BJ (cell line): ENCODE data around the gene AFG1L. TPM values are rescaled to one million over a fixed set of nuclear protein-coding genes. Genes with fewer than 3 reads are reported as not detected.

Experiments
- CTCF ChIA-PET: fragments of 350-600 bp; formaldehyde crosslinking; extraction: SDS; loops from one replicate; lab custom pipeline; 2021; ENCODE audit warnings: antibody characterized with exemption, inconsistent platforms; lab: Yijun Ruan, JAX
- POLR2A ChIA-PET: fragments of 300-600 bp; sonication (Branson Sonifier 250); formaldehyde crosslinking; extraction: SDS; loops from one replicate; lab custom pipeline; 2021; ENCODE audit warnings: antibody characterized with exemption; lab: Charles Lee
- DNase-seq: peaks from one replicate; pipeline ENCODE4 v3.0.0-alpha.2; 2011; ENCODE audit warnings: low read depth
- H3K27me3 ChIP-seq: 2 replicates; pipeline ENCODE4 v1.6.0; 2011; ENCODE audit warnings: low read length; ENCODE audit not compliant: control insufficient read depth, insufficient read depth
- H3K36me3 ChIP-seq: 2 replicates; pipeline ENCODE4 v1.5.1; 2011; ENCODE audit warnings: low read length; ENCODE audit not compliant: control insufficient read depth, insufficient read depth
- H3K4me3 ChIP-seq: 2 replicates; pipeline ENCODE4 v1.5.1; 2011; ENCODE audit warnings: low read depth, mild to moderate bottlenecking, control low read depth, low read length
- CTCF ChIP-seq: IDR thresholded peaks from 2 replicates; pipeline ENCODE4 v1.5.1; 2011; ENCODE audit warnings: low read depth, mild to moderate bottlenecking, control low read depth, inconsistent platforms, low read length, moderate library complexity; ENCODE audit not compliant: insufficient read depth
- polyA plus RNA-seq: library from polyadenylated mRNA; depleted of rRNA; stranded (reverse); fragments of >200 nt; gene quantifications from 2 replicates; pipeline ENCODE4 v1.2.3, GENCODE V29; 2011

Gene AFG1L
- polyA plus RNA-seq, 1 experiment = 1.7 TPM

GRCh38 chr6:108469316-108469715, 174.5 kb downstream of the AFG1L start:
- no peak for DNase-seq
- no peak overlapping the region for H3K4me3 ChIP-seq
- ChIA-PET POLR2A (no interaction called here), CTCF (no interaction called here)
- no peak for TF ChIP-seq CTCF
- no peaks in the 10 kb centered on the region for H3K27me3 ChIP-seq
- H3K36me3 ChIP-seq = no peaks in the 10 kb centered on the region

- DNase-seq = no peak
- Histone ChIP-seq H3K27me3 (no peaks in the 10 kb centered on the region), H3K36me3 (no peaks in the 10 kb centered on the region), H3K4me3 (no peak overlapping the region)
- CTCF ChIA-PET = no interaction called here
- POLR2A ChIA-PET = no interaction called here
- no peak for TF ChIP-seq CTCF
Measured at GRCh38 chr6:108473197-108473596, 178.3 kb downstream of the AFG1L start.

- Histone ChIP-seq H3K36me3 (no peaks in the 10 kb centered on the region), H3K4me3 (no peak overlapping the region), H3K27me3 (no peaks in the 10 kb centered on the region)
- ChIA-PET POLR2A (no interaction called here), CTCF (interaction anchor here (0.6 to 3.4 kb wide), 3 partner anchors 10 to 16 kb away, joined by 3 to 18 read pairs (median 3); no protein-coding TSS in a partner anchor)
- TF ChIP-seq CTCF = no peak
- no peak for DNase-seq
Measured at GRCh38 chr6:108476376-108476775, 181.5 kb downstream of the AFG1L start.

- H3K4me3 ChIP-seq = no peak overlapping the region
- H3K27me3 ChIP-seq = no peaks in the 10 kb centered on the region
- CTCF ChIA-PET = interaction anchor here (0.6 to 3.4 kb wide), 3 partner anchors 10 to 16 kb away, joined by 3 to 18 read pairs (median 3); no protein-coding TSS in a partner anchor
- no peak for DNase-seq
- POLR2A ChIA-PET = no interaction called here
- TF ChIP-seq CTCF = no peak
- H3K36me3 ChIP-seq = no peaks in the 10 kb centered on the region
Measured at GRCh38 chr6:108476847-108477430, 182.1 kb downstream of the AFG1L start.

- no peak for DNase-seq
- Histone ChIP-seq H3K36me3 (no peaks in the 10 kb centered on the region), H3K4me3 (no peak overlapping the region), H3K27me3 (no peaks in the 10 kb centered on the region)
- TF ChIP-seq CTCF = no peak
- ChIA-PET CTCF (interaction anchor here (6.1 kb wide), 1 partner anchor 9 kb away, joined by 32 read pairs; no protein-coding TSS in a partner anchor), POLR2A (no interaction called here)
Measured at GRCh38 chr6:108482559-108482958, 187.7 kb downstream of the AFG1L start.
